GOT3 (cell line): ENCODE data around the gene ATM.
"Not testable (repeated sequence)": the region's sequence is repeated elsewhere in the genome, so short reads cannot be mapped to it uniquely, and the experiment has no call there.

Experiments
- DNase-seq: peaks from one replicate; lab custom pipeline; 2025; ENCODE audit warnings: mixed read lengths; lab: John Stamatoyannopoulos, UW

The ATM gene

GRCh38 chr11:108221911-108222573 is 825 bp upstream of the ATM start:
- DNase-seq, result no peak

- DNase-seq, result no peak
Measured at GRCh38 chr11:108223348-108224149, 682 bp downstream of the ATM start.

- no peak for DNase-seq
Measured at GRCh38 chr11:108224366-108224765, 1.5 kb downstream of the ATM start.

- no peak for DNase-seq
Measured at GRCh38 chr11:108224911-108225786, 2.3 kb downstream of the ATM start.

GRCh38 chr11:108226036-108226435 is 3.2 kb downstream of the ATM start:
- no peak for DNase-seq

- no peak for DNase-seq
Measured at GRCh38 chr11:108228251-108228650, 5.4 kb downstream of the ATM start.

- DNase-seq, result no peak
Measured at GRCh38 chr11:108233277-108233945, 10.5 kb downstream of the ATM start.

- no peak for DNase-seq
Measured at GRCh38 chr11:108235192-108235591, 12.3 kb downstream of the ATM start.

- no peak for DNase-seq
Measured at GRCh38 chr11:108235633-108236032, 12.8 kb downstream of the ATM start.

- no peak for DNase-seq
Measured at GRCh38 chr11:108237058-108237481, 14.2 kb downstream of the ATM start.

- DNase-seq, result no peak
Measured at GRCh38 chr11:108239076-108239475, 16.2 kb downstream of the ATM start.

GRCh38 chr11:108241330-108242037 is 18.6 kb downstream of the ATM start:
- no peak for DNase-seq

GRCh38 chr11:108242422-108242821 is 19.6 kb downstream of the ATM start:
- no peak for DNase-seq

- DNase-seq, result no peak
Measured at GRCh38 chr11:108246308-108246707, 23.4 kb downstream of the ATM start.

GRCh38 chr11:108246885-108247284 is 24.0 kb downstream of the ATM start:
- DNase-seq, result no peak

- DNase-seq, result no peak
Measured at GRCh38 chr11:108253176-108253575, 30.3 kb downstream of the ATM start.

- DNase-seq, result no peak
Measured at GRCh38 chr11:108269583-108269982, 46.7 kb downstream of the ATM start.

GRCh38 chr11:108276985-108277616 is 54.2 kb downstream of the ATM start:
- DNase-seq, result not testable (repeated sequence)

- no peak for DNase-seq
Measured at GRCh38 chr11:108278546-108278945, 55.7 kb downstream of the ATM start.

- DNase-seq, result no peak
Measured at GRCh38 chr11:108278954-108279353, 56.1 kb downstream of the ATM start.

GRCh38 chr11:108286370-108286769 is 63.5 kb downstream of the ATM start:
- DNase-seq, result no peak
